ENCODE data around the gene GRIP1. TPM values are rescaled to one million over a fixed set of nuclear protein-coding genes. Genes with fewer than 3 reads are reported as not detected.

The GRIP1 gene
- total RNA-seq, 2 donors from 2014 or later = 5.2 to 19.5 TPM

DNA sequence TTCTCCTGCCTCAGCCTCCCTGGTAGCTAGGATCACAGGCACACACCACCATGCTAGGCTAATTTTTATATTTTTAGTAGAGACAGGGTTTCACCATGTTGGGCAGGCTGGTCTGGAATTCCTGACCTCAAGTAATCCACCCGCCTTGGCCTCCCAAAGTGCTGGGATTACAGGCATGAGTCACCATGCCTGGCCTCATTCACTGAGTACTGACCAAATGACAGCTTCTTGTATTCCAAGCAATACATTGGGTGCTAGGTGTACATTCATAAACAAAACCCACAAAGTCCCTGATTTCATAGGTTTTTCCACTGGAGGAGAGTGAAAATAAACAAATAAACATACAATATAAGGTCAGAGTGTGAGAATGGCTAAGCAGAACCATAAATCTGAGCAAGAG is 240.3 kb downstream of the GRIP1 start:
- Histone ChIP-seq H3K4me1 (replicated peaks) (no peaks in the 10 kb centered on the region), H3K9me3 (no peaks in the 10 kb centered on the region), H3K36me3 (no peaks in the 10 kb centered on the region), H3K4me3 (no peak overlapping the region), H3K27ac (no peak overlapping the region), H3K27me3 (replicated peaks; ENCODE audit: insufficient read depth) (no peaks in the 10 kb centered on the region)
- DNase-seq (ENCODE audit: low spot score) = no peak
- 82% methylated on average over 1 of the region's 1 CpG for WGBS
- TF ChIP-seq, protein P1, sequence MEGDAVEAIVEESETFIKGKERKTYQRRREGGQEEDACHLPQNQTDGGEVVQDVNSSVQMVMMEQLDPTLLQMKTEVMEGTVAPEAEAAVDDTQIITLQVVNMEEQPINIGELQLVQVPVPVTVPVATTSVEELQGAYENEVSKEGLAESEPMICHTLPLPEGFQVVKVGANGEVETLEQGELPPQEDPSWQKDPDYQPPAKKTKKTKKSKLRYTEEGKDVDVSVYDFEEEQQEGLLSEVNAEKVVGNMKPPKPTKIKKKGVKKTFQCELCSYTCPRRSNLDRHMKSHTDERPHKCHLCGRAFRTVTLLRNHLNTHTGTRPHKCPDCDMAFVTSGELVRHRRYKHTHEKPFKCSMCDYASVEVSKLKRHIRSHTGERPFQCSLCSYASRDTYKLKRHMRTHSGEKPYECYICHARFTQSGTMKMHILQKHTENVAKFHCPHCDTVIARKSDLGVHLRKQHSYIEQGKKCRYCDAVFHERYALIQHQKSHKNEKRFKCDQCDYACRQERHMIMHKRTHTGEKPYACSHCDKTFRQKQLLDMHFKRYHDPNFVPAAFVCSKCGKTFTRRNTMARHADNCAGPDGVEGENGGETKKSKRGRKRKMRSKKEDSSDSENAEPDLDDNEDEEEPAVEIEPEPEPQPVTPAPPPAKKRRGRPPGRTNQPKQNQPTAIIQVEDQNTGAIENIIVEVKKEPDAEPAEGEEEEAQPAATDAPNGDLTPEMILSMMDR (IDR thresholded peaks at IDR 0.05) = no peak
- TF ChIP-seq POLR2A (IDR thresholded peaks at IDR 0.05) = no peak
- TF ChIP-seq POLR2AphosphoS5 (IDR thresholded peaks at IDR 0.05) = no peak
- intact Hi-C loops (cut with DNase I) = no loop called here

DNA sequence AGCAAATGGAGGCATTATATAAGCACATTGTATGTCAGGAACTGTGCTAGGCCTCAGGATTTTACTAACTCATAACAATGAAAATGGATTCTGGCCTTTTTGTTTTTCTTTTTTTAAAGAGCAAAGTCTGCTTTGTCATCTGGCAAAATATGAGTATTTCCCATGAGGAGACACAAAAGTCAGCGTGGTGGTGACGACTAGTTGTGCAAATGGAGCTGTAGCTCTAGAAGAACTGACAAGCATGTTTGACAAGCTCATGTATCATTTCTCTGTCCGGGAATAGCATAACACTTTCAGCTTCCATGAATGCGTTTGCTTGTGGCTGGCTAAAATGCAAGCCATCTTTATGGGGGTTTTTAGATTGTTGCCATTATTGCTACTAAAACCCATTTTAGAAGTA is 248.8 kb downstream of the GRIP1 start:
- Histone ChIP-seq H3K4me3 (no peak overlapping the region), H3K36me3 (no peaks in the 10 kb centered on the region), H3K27me3 (replicated peaks; ENCODE audit: insufficient read depth) (no peaks in the 10 kb centered on the region), H3K9me3 (no peaks in the 10 kb centered on the region), H3K4me1 (replicated peaks) (no peaks in the 10 kb centered on the region), H3K27ac (no peak overlapping the region)
- TF ChIP-seq, protein P1 (IDR thresholded peaks at IDR 0.05) = no peak
- TF ChIP-seq POLR2AphosphoS5 (IDR thresholded peaks at IDR 0.05) (no peak), POLR2A (IDR thresholded peaks at IDR 0.05) (no peak)
- WGBS = 87% methylated on average over 4 of the region's 4 CpGs
- intact Hi-C loops (cut with DNase I) = no loop called here
- DNase-seq (ENCODE audit: low spot score) = no peak

DNA sequence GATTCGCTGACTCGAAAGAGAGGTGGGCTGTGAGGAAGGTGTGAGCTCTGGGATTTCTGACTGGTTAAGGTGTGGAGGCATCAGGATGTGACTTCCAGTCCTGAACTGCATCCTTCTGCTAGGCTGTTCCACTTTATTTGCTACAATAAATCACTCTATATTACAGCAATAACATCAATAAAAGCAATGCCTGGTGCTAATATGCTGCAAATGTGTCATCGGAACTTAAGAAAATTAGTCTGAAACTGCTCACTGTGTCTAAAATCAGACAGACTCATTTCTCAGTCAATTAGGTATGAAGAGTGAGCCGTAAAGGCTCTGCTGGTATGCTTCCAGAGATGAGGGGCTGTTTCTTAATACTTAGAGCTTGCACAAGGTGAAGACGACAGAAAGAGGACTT is 250.0 kb downstream of the GRIP1 start:
- TF ChIP-seq, protein P1 (IDR thresholded peaks at IDR 0.05) = no peak
- TF ChIP-seq POLR2A (IDR thresholded peaks at IDR 0.05) (no peak), POLR2AphosphoS5 (IDR thresholded peaks at IDR 0.05) (no peak)
- H3K4me3 ChIP-seq = no peak overlapping the region
- 64% methylated on average over 5 of the region's 5 CpGs for WGBS
- H3K9me3 ChIP-seq = no peaks in the 10 kb centered on the region
- no peak overlapping the region for H3K27ac ChIP-seq
- intact Hi-C loops (cut with DNase I) = no loop called here
- DNase-seq (ENCODE audit: low spot score) = no peak
- no peaks in the 10 kb centered on the region for H3K4me1 ChIP-seq (replicated peaks)
- no peaks in the 10 kb centered on the region for H3K27me3 ChIP-seq (replicated peaks; ENCODE audit: insufficient read depth)
- no peaks in the 10 kb centered on the region for H3K36me3 ChIP-seq

DNA sequence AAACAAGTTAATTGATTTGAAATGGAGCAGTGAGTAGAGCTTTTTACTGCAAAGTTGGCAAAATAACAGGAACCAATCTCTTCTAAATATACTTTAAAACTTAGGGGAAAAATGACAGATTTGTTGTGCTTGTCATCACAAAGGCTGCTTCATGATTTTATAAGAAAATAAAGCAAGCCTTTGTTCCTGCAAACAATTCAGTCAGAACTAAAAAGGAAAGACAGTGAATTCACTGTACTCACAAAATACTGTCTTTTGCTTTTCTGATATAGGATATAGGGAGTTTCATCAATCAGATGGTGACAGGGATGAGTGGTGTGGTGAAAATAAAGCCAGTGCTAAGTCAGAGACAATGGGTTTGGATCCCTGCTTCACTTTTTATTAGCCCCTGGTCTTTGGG is 250.6 kb downstream of the GRIP1 start:
- TF ChIP-seq POLR2AphosphoS5 (IDR thresholded peaks at IDR 0.05) = no peak
- TF ChIP-seq POLR2A (IDR thresholded peaks at IDR 0.05) = no peak
- TF ChIP-seq, protein P1 (IDR thresholded peaks at IDR 0.05) = no peak

GRCh38 chr12:66426696-66427095 is 252.2 kb downstream of the GRIP1 start:
- Histone ChIP-seq H3K27ac (no peak overlapping the region), H3K9me3 (no peaks in the 10 kb centered on the region), H3K4me1 (replicated peaks) (no peaks in the 10 kb centered on the region), H3K36me3 (no peaks in the 10 kb centered on the region), H3K27me3 (replicated peaks; ENCODE audit: insufficient read depth) (no peaks in the 10 kb centered on the region), H3K4me3 (no peak overlapping the region)
- WGBS = 86% methylated on average over 2 of the region's 2 CpGs
- TF ChIP-seq POLR2A (IDR thresholded peaks at IDR 0.05) = no peak
- TF ChIP-seq, protein P1 (IDR thresholded peaks at IDR 0.05) = no peak
- TF ChIP-seq POLR2AphosphoS5 (IDR thresholded peaks at IDR 0.05) = no peak
- intact Hi-C loops (cut with DNase I) = no loop called here
- no peak for DNase-seq (ENCODE audit: low spot score)

More for the DNA sequence above, 250.6 kb downstream of the GRIP1 start:
- no peaks in the 10 kb centered on the region for H3K27me3 ChIP-seq (replicated peaks; ENCODE audit: insufficient read depth)
- DNase-seq (ENCODE audit: low spot score) = no peak
- intact Hi-C loops (cut with DNase I) = no loop called here
- H3K27ac ChIP-seq = no peak overlapping the region
- no peaks in the 10 kb centered on the region for H3K36me3 ChIP-seq
- no peak overlapping the region for H3K4me3 ChIP-seq
- no peaks in the 10 kb centered on the region for H3K4me1 ChIP-seq (replicated peaks)
- no peaks in the 10 kb centered on the region for H3K9me3 ChIP-seq

Measured in prostate gland (tissue), 2 donors.